ENCODE data around the gene OR2G2. TPM values are rescaled to one million over a fixed set of nuclear protein-coding genes. Genes with fewer than 3 reads are reported as not detected.

Gene OR2G2
- total RNA-seq, 2 donors from 2014 or later, result not detected

- no peak for DNase-seq (ENCODE audit: low spot score)
- intact Hi-C loops (cut with DNase I), result no loop called here
These were observed 49.9 kb downstream of the OR2G2 start for GRCh38 chr1:247638011-247638410.

GRCh38 chr1:247638781-247639180 lies 50.6 kb downstream of the OR2G2 start:
- intact Hi-C loops (cut with DNase I), result no loop called here
- no peak for DNase-seq (ENCODE audit: low spot score)

Other genes starting within 250 kb of the OR2G2 start
- gene NLRP3, start 172.2 kb upstream of the OR2G2 start, total RNA-seq, result 1 to 10 TPM; 3.0 to 3.1 TPM
- not detected for gene OR2B11, start 130.3 kb upstream of the OR2G2 start, total RNA-seq
- gene OR2C3, start 51.9 kb upstream of the OR2G2 start, total RNA-seq, result not detected
- under 1 TPM; 0.29 to 0.60 TPM for gene GCSAML, start 39.2 kb upstream of the OR2G2 start, total RNA-seq
- gene OR2G3, start 17.2 kb downstream of the OR2G2 start, total RNA-seq, result not detected
- gene OR13G1, start 91.4 kb downstream of the OR2G2 start, total RNA-seq, result not detected
- gene OR6F1, start 128.3 kb downstream of the OR2G2 start, total RNA-seq, result not detected
- not detected for gene OR14K1, start 150.3 kb downstream of the OR2G2 start, total RNA-seq
- gene OR14A2, start 159.8 kb downstream of the OR2G2 start, total RNA-seq, result not detected
- not detected for gene OR1C1, start 172.2 kb downstream of the OR2G2 start, total RNA-seq
- gene OR14A16, start 235.8 kb downstream of the OR2G2 start, total RNA-seq, result not detected

Measured in posterior vena cava (tissue), 2 donors.